GM21529 (cell line): ENCODE measurements around the gene NCKAP1.
"Not testable (repeated sequence)": the region's sequence is repeated elsewhere in the genome, so short reads cannot be mapped to it uniquely, and the experiment has no call there.

ENCODE experiments used
- ATAC-seq: cut with Tn5 transposase; IDR thresholded peaks from one replicate; pipeline ENCODE4 v1.9.1; 2021; ENCODE audit not compliant: unreplicated experiment

Gene NCKAP1

DNA sequence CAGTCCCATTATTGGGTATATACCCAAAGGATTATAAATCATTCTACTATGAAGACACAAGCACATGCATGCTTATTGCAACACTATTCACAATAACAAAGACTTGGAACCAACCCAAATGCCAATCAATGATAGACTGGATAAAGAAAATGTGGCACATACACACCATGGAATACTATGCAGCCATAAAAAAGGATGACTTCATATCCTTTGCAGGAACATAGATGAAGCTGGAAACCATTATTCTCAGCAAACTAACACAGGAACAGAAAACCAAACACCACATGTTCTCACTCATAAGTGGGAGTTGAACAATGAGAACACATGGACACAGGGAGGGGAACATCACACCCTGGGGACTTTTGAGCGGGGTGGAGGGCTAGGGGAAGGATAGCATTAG, 158.2 kb downstream of the NCKAP1 start:
- not testable (repeated sequence) for ATAC-seq

DNA sequence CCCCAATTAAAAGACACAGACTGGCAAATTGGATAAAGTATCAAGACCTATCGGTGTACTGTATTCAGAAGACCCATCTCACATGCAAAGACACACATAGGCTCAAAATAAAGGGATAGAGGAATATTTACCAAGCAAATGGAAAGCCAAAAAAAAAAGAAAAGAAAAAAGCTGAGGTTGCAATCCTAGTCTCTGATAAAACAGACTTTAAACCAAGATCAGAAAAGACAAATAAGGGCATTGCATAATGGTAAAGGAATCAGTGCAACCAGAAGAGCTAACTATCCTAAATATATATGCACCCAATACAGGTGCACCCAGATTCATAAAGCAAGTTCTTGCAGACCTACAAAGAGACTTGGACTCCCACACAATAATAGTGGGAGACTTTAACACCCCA, 161.6 kb downstream of the NCKAP1 start:
- ATAC-seq: not testable (repeated sequence)

DNA sequence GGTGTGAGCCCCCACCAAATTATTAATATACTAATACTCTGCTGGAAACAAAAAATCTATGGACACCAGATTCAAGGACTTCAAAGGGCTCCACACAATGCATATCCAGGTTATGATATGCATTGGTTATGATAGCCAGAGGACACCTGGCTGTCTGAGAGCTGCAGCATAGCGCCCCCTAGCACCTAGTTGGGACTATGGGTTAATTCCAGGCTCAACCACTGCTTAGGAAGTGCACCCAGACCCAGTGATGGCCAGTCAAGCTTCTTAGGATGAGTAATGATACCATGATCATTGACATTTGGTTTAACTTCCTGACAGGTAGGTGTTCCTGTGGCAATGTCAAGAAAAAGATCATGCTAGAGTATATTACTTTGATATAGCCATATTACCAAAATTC, 168.0 kb downstream of the NCKAP1 start:
- ATAC-seq: no peak

DNA sequence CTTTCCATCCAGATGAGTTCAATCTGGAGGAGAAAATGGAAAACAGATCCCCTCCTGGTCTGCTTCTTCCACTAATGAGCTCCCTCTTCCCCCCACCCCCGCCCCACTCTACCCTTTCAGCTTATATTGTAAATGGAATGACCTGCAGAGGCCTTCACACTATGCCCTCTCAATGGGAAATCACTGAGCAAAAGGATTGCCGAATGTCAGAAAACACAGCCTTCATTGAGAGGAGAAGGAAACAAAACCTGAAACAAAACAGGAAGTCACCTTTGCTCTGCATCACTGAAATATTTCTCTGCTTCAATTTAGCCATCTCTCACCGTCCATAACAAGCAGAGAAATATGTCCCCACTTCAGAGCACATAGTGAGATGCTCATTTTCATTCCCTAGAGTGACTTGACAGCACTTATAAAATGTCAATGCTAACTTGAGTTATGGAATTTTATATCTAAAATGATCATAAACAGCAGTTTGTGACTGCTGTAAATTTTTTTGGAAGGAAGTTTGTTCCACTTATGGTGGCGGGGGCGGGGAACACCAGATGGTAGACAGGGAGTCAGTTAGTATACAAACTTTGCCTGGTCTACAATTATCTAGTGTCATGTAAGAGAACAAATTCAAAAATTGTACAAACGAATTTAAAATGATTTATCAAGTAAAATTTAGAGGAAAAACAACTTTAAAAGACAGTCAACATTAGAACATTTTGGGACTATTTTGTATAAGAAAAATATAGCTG, 170.0 kb downstream of the NCKAP1 start:
- ATAC-seq: no peak

DNA sequence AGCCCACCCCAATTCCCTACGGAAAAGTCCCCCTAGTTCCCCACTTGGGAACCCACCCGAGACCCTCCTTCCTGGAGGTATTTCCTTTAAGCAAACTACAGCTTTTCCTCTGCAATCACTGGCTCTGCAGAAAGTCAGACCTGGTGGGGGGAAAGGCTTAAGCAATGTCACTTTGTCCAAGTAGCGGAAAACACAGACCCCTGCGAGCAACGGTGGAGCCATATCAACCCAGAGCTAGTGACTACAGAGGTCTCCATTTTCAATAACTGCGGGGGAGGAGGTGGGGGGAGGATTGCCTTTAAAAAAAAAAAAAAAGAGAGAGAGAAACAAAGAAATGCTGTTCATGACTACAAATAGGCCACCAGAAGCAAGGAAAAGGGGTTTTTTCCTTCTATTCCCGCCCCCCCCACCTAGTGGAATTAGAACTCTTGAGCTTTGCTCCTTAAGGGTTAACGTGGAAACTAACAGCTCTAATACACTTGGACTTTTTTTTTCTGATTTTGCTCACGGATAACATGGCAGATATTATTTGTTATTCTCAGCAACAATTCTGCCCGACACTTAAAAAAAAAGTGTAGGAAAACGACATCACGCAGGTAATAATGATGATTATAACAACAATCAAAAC, 170.7 kb downstream of the NCKAP1 start:
- ATAC-seq: no peak

DNA sequence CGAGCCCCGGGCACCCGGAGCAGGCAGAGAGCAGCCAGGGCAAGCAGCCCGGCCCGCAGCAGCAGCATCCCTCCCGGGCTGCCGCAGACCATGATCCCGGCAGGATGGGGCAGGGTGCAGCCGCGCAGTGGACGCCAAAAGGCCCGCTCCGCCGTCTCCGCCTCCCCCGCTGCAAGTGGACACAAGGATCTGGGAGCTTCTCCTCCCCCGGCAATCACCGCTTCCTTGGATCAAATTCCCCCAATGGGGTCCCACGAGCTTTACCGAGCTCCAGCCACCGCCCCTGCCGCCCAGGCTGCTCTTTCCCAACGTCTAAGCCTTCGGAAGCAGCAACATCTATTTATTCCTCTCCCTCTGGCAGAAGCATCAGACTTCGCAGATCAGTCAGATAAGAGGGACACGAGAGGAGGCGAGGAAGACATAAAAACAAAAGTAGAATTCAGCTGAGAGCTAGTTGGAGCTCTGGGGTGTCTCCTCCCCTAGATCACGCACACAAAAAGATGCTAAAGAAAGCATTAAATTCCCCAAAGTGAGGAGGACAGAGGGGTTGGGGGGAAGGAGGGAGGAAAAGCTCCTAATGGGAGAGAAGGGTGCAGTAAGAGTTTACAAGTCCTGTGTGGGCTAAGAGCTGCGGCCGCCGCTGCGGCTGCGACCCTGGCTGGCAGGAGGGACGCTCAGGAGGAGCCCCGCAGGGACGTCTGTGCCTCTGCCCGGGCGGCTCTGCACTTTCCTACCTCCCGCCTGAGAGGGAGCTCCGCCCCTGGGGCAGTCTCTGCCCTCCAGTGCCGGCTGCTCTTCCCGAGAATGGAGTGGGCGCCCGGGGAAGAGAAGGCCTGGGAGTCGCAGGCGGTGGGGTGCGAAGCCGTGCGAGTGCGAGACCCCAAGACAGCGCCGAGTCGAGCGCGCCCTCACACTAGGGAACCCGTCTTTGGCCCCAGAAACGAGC, 171.5 kb downstream of the NCKAP1 start, which contains the start of gene FRZB:
Gene FRZB, minus strand, starts transcription at position 177 of the 946 bp plus-strand sequence. Its CDS starts 85 bp downstream, at position 92.
- no peak for ATAC-seq

DNA sequence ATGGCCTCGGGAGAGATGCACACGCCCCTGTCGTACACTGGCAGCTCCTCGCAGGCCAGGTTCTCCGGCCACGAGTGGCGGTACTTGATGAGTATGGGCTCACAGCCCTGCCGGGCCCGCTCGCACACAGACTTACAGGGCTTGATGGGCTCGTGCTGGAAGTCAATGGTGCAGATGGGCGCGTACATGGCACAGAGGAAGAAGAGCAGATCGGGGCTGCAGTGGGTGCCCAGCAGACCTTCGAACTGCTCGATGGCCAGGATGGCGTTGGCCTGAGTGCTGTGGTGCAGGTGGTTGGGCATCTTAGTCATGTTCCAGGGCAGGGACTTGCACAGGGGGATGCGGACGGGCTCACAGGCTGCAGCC, 172.2 kb downstream of the NCKAP1 start:
- ATAC-seq: no peak

DNA sequence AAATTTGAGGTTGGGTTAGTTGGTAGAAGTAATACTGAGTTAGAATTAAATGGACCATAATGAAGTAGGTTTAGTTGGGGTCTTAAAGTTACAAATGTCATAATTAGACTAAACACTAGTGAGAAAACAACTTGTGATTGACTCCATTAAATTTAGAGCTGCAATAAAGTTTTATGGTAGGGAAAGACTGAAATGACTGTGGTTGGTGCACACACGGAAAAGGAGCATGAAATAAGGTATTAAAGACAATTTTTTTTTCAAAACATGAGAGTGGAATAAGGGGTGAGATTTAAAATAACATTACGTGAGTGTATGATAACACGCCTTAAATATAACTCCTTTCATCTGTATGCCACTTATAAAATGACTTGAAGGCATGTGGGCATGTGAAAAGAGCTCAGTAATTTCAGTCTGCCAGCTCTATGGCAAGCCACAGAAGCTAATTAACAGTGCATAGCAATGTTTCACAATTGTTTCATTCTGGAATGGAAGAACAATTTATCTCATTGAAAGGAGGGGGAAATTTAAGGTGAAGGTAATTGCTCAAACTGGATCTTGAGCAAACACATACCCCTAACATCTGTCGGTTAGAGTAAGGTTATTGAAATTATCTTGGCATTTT, 173.2 kb downstream of the NCKAP1 start:
- no peak for ATAC-seq

DNA sequence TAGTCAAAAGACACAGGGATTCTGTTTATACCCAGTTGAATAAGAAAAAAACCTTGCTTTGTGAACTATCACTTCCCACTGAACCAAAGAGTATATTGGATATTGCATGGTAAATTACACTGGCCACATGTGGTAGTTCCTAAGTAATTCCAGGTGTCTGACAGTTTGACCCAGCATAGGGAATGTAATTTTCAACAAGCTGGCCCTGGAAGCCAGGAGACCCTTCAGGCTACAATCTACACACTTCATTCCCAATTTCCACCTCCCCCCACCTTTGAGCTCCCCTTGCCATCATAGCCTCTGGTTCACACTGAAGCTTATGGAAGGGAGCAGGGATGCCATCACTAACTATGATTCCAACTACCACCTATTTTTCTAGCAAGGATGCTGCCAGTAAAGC, 174.6 kb downstream of the NCKAP1 start:
- ATAC-seq: no peak

DNA sequence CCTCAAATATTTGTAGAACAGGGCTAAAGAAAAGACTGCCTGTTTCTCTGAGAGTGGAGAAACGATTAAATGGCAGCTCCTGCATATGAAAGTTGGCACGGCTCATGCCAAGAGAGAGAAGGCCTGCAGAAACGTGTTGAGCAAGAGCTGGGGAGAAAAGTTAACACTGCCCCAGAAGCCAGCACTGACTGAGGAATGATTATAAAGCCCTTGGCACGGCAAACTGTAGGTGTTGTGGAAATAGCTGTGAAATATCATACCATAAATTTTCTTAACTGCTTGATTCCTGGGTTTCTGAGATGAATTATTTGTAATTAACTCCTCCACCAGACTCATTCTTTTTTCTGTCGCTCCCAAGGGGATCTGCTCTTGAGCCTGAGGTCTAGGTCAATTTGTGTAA, 176.2 kb downstream of the NCKAP1 start:
- ATAC-seq: no peak

DNA sequence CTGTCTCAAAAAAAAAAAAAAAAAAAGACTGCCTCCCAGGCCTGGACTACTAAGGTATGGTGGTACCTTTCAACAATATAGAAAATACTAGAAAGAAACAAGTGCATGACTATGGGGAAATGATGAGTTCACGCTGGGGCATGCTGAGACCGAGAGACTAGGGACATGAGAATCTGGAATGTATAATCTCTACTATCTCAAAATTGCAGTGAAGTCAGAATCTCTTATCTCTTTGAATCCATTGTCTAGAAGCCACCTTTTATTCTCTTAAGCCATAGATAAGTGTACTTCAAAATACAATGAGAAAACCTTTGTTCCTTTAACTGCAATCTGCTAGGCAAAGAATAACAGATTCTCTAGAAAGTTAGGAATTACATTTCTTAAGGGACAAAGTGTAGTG, 177.4 kb downstream of the NCKAP1 start:
- ATAC-seq: no peak
